COLO668 (cell line): ENCODE results near the gene FUZ.

Experiments used
- DNase-seq: peaks from one replicate; lab custom pipeline; 2025; ENCODE audit not compliant: unreplicated experiment; lab: John Stamatoyannopoulos, UW

FUZ gene

GRCh38 chr19:49786376-49786820 is 26.7 kb downstream of the FUZ start:
- no peak for DNase-seq

DNA sequence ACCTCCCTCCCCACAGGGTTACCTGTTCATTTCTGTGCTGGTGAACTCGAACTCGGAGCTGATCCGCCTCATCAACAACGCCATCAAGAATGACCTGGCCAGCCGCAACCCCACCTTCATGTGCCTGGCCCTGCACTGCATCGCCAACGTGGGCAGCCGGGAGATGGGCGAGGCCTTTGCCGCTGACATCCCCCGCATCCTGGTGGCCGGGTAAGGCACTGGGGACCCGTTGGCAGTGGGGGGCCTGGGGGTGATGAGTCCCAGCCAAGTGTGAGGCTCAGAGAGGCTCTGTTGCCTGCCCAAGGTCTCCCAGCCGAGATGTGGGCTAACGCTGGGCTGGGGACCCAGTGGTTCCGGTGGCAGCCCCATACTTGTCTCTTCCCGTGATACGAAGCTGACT is 30.6 kb downstream of the FUZ start:
- no peak for DNase-seq

DNA sequence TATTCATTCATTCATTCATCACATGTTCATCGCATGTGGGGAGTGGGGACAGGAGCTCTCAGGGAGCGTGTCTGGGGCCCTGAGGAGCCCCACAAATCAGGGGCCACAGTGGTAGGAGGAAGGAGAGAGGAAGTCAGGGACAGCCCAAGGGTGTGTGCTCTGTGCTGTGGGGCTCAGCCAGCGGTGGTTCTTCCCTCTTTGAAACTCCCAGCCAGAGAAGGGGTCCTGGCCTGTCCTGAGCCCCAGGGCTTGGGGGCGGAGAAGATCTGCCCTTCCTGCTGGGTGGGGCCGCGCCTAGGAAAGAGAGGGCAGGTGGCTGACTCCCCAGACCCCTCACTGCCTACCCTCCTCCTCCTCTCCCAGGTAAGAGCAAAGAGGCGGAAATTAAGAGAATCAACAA is 31.7 kb downstream of the FUZ start:
- no peak for DNase-seq

- no peak for DNase-seq
Measured at GRCh38 chr19:49780861-49781260, 32.2 kb downstream of the FUZ start.

DNA sequence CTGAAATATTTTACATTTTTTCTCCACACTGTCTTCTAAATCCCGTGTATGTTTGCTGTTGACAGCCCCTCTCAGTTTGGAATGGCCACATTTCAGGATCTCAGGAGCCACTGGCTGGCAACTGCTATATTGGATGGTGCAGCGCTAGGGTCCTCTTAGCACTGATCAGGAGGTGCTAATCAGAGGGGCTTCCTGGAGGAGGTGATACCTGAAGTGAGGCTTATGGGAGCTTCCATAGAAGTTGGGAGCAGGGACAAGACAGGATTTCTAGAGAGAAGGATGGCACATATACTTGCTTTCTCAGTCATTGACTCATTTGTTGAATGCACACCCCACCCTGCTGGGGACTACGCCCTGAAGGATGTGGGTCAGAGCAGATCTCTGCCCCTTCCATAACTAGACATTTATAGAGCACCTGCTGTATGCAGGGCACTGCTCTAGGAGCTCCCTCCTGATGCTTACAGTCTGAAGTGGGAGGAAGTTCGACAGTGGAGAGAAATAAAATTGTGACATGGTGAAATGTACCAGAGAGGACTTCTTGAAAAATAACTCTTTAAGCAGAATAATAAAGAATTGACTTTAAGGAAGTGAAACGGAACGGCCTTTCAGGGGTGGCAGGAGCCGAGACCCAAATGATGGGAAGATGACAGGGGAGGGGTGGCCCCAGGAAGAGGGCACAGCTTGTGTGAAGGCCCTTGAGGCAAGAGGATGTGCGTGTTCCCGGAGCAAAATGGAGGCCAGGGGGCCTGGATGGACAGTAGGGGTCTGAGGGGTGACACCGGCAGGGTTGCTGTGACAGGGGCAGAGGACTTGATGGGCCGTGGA is 33.1 kb downstream of the FUZ start:
- DNase-seq, result no peak

- no peak for DNase-seq
Measured at GRCh38 chr19:49776371-49776764, 36.7 kb downstream of the FUZ start.

DNA sequence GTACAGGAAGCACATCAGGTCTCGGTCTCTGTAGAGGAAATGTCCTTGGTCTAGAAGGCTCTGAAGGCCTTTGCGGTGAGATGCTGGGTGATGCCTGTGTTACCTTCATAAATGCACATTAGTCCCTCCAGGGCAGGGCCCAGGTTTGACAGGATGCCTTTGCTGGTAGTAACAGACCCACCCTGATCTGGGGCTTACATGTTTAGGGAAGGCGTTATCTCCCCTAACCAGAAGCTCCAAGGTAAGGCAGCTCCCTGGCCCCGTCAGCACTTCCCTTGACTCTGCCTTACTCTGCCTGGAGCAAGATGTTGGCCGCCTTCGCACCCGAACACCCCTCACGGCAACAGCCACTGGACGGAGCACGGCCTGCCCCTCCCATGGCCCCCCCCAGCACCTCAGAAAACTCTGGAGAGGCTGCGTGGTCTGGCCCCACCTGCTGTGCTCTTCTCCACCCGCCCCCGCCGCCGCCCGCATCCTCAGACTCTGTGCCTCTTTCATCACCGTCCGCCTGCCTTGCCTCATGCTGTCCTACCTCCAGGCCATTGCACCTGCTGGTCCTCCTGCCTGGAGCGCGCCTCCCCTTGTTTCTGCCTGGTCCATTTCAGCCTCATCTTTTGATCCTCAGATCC is 37.2 kb downstream of the FUZ start:
- no peak for DNase-seq

DNA sequence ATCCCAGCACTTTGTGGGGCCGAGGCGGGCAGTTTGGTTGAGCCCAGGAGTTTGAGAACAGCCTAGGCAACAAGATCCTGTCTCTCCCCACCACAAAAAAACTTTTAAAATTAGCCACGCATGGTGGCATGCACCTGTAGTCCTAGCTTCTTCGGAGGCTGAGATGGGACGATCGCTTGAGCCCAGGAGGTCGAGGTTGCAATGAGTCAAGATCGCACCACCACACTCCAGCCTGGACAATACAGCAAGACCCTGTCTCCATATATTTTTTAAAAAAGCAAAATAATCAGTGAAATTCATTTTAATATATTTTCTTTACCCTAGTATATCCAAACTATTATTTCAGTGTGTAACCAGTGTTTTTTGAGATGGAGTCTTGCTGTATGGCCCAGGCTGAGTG is 38.1 kb downstream of the FUZ start:
- no peak for DNase-seq

DNA sequence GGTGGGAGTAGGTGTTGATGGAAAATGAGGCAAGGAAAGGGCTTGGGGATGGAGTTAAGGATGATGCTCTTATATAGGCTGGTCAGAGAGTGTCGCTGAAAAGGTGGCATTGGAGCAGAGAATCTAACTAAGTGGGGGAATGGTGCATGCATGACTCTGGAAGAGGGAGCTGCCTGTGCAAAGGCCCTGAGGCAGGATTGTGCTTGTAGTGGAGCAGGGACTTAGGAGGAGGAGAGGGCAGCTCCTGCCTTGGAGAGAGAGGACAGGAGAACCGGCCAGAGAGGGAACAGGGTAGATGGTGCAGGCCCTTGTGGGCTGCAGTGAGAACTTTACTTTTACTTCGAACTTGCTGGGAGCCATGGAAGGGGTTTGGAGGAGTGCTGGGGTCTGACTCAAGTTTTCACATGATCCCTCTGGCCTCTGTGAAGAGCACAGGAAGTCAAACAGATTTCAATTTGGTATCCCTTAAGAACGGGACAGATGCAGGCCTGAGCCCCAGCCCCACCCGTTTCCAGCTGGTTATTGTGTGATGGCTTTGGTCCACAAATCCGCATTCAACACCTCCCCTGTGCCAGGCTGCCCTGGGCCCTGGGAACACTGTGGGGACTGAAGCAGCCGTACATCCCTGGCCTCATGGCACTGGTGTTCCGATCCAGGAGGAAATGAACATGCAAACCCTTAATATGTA is 39.3 kb downstream of the FUZ start:
- no peak for DNase-seq

- no peak for DNase-seq
Measured at GRCh38 chr19:49772850-49773432, 40.2 kb downstream of the FUZ start.

- no peak for DNase-seq
Measured at GRCh38 chr19:49771674-49772139, 41.4 kb downstream of the FUZ start.

- no peak for DNase-seq
Measured at GRCh38 chr19:49770529-49770928, 42.6 kb downstream of the FUZ start.

GRCh38 chr19:49767967-49768581 is 45.0 kb downstream of the FUZ start:
- DNase-seq, result no peak

DNA sequence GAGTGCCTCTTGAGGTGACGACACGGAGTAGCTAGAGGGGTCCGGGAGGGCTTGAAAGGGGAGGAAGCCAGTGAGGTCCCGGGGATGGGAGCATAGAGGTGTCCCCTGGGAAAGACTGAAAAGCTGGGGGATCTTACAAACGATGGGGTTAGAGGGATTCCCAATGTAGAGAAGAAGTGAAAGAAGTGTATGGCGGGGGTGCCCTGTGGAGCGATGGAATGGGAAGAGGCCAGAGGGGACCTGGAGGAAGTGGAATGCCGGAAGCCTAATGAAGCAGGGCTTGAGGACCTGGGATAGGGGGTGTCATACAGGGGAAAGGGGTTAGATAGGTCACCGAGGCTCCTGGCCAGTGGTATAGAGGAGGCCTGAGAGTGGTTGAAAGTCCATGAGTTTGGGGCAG is 45.7 kb downstream of the FUZ start:
- no peak for DNase-seq

GRCh38 chr19:49766930-49767299 is 46.2 kb downstream of the FUZ start, which contains the start of gene AP2A1:
Gene AP2A1, plus strand, starts transcription at chr19:49767001. Its CDS starts 133 bp downstream, at chr19:49767134.
- DNase-seq, result no peak

GRCh38 chr19:49766007-49766929 is 46.8 kb downstream of the FUZ start:
- DNase-seq, result peak; percentile 99

GRCh38 chr19:49764341-49764740 is 48.8 kb downstream of the FUZ start:
- DNase-seq, result no peak

- no peak for DNase-seq
Measured at GRCh38 chr19:49763230-49763629, 49.9 kb downstream of the FUZ start, which contains the start of gene TSKS. Gene TSKS, minus strand, starts transcription at chr19:49763306. Its CDS starts 59 bp downstream, at chr19:49763247.

DNA sequence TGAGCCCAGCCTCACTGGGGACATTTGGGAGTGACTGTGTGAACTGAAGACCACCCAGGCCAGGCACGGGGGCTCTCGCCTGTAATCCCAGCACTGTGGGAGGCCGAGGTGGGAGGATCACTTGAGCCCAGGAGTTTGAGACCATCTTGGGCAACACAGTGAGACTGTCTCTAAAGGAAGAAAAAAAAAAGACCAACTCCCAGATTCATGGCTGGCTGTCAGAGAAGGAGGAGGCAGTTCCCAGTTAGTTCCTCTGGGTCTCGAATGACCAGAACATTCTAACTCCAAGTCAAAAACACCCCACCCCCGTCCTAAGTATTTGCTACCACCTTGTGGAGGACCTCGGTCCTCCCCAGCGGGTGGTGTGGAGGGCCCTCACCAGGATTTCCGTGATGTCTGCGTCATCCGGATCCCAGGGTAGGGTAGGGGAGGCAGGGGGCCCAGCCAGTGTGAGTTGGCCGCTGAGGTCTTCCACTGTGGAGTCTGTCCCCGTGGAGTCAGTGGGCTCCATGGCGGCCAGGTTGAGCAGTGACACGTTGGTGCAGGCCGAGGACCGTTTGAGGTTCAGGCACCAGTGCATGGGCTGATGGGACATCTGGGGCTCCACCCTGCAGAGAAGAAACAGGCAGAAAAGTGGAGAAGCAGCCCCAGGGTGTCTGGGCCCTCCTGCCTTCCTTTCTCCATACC is 51.3 kb downstream of the FUZ start:
- DNase-seq, result no peak
